Common myeloid progenitor, CD34-positive (primary cell): Measurements from ENCODE around the gene CBX1. TPM values are rescaled to one million over a fixed set of nuclear protein-coding genes. Genes with fewer than 3 reads are reported as not detected.

ENCODE experiments used
- CTCF ChIA-PET: fragments of 350-600 bp; sonication (Branson Sonifier 250); formaldehyde crosslinking; loops from one replicate; lab custom pipeline; 2021; ENCODE audit warnings: antibody characterized with exemption; lab: Charles Lee
- POLR2A ChIA-PET: fragments of 350-600 bp; sonication (Branson Sonifier 250); formaldehyde crosslinking; loops from one replicate; lab custom pipeline; 2021; ENCODE audit warnings: antibody characterized with exemption; lab: Charles Lee
- DNase-seq, 3 donors: peaks; one replicate each; pipeline versions ENCODE4 v3.0.0 to v3.0.0-alpha.2; 2013
- H3K27ac ChIP-seq, 2 experiments: 1 replicate in 1 of 2; 2 replicates in 1 of 2; pipeline ENCODE4 v1.7.0; 2013; ENCODE audit warnings: inconsistent platforms in 2 of 2, low read length in 2 of 2, mild to moderate bottlenecking in 2 of 2, low read depth in 1 of 2, moderate library complexity in 1 of 2; ENCODE audit not compliant: severe bottlenecking in 2 of 2, insufficient read depth in 1 of 2, poor library complexity in 1 of 2
- H3K27me3 ChIP-seq, 5 experiments: replicated peaks in 2 of 5; 1 replicate in 3 of 5; 2 replicates in 2 of 5; pipeline versions ENCODE4 v1.6.1 to v1.7.0; 2013; ENCODE audit warnings: low read length in 4 of 5, mild to moderate bottlenecking in 2 of 5, moderate library complexity in 2 of 5, inconsistent platforms in 1 of 5; ENCODE audit not compliant: insufficient read depth in 5 of 5, control insufficient read depth in 4 of 5
- H3K36me3 ChIP-seq, 4 experiments: 1 replicate in 2 of 4; 2 replicates in 2 of 4; pipeline versions ENCODE4 v1.6.1 to v1.7.0; 2013; ENCODE audit warnings: low read length in 3 of 4, control low read depth in 1 of 4, mild to moderate bottlenecking in 1 of 4; ENCODE audit not compliant: control insufficient read depth in 4 of 4, insufficient read depth in 4 of 4
- H3K4me1 ChIP-seq, 4 experiments: 1 replicate in 3 of 4; 2 replicates in 1 of 4; pipeline versions ENCODE4 v1.6.1 to v1.7.1; 2013; ENCODE audit warnings: low read length in 3 of 4, mild to moderate bottlenecking in 3 of 4, control low read depth in 1 of 4, inconsistent platforms in 1 of 4, moderate library complexity in 1 of 4; ENCODE audit not compliant: control insufficient read depth in 4 of 4, insufficient read depth in 4 of 4; ENCODE audit errors: control extremely low read depth in 1 of 4
- H3K4me3 ChIP-seq, 7 experiments: 1 replicate in 4 of 7; 2 replicates in 3 of 7; pipeline versions ENCODE4 v1.5.1 to v1.7.0; 2013; ENCODE audit warnings: mild to moderate bottlenecking in 7 of 7, low read length in 6 of 7, moderate library complexity in 6 of 7, inconsistent platforms in 2 of 7, low read depth in 2 of 7, control low read depth in 1 of 7; ENCODE audit not compliant: insufficient read depth in 4 of 7, control insufficient read depth in 1 of 7; ENCODE audit errors: extremely low read depth in 1 of 7
- H3K9me3 ChIP-seq, 5 experiments: 1 replicate in 4 of 5; 2 replicates in 1 of 5; pipeline versions ENCODE4 v1.6.1 to v1.7.1; 2013; ENCODE audit warnings: low read length in 4 of 5, mild to moderate bottlenecking in 2 of 5, inconsistent platforms in 1 of 5, low read depth in 1 of 5, moderate library complexity in 1 of 5; ENCODE audit not compliant: control insufficient read depth in 4 of 5, insufficient read depth in 2 of 5; ENCODE audit errors: control extremely low read depth in 1 of 5
- WGBS: methylation state at CpG from one replicate; pipeline ENCODE4 v1.1.5; 2013; ENCODE audit not compliant: insufficient coverage; 5-methylcytosine and 5-hydroxymethylcytosine counted together
- polyA plus RNA-seq: library from polyadenylated mRNA; unstranded; fragments of 120-200 nt; gene quantifications from one replicate; pipeline ENCODE4 v1.2.1, GENCODE V29; 2013

The CBX1 gene
- polyA plus RNA-seq: 48.8 TPM

DNA sequence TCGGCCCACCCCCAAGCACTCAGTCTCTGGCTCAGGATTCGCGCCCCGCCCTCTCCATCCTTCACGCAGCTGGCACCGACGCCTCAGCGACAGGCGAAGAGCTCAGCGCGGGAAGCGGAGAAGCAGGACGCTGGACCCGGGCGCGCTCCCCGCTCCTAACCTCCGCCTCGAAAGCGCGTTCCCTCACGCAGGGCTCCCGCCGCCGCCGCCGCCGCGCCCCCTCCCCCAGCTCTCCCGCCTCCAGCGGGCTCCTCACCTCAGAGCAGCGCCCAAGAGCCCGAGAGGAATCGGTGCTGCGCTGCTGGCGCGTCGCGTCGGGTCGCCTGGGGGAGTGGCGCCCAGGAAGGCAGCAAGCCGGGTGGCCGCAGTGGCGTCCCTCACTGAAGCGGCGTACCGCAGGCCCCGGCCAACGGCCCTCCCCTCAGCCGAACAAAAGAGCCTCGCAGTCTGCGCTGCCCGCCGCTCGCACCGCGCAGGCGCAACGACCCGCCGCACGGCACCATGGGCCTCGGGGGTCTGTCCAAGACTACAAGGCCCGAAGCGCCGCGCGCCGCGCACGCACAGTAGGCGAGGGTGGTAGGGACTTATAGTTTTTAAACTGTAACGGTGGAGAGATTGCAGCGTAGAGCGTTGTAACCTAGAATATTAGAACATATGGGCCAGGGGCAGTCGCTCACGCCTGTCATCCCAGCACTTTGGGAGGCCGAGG is at the start of gene CBX1:
CBX1 (minus strand) TSS at position 467 of the 709 bp plus-strand sequence. CDS start 24,474 bp downstream, outside the sequence.
- peaks cover 10 to 29% (median 24%) of the 10 kb centered on the region in 4 experiments for H3K4me1 ChIP-seq
- H3K9me3 ChIP-seq: no peaks in the 10 kb centered on the region
- H3K4me3 ChIP-seq: peak within 1 kb of the TSS; percentile 46 to 86 (median 78)
- peak; percentile 87 to 93 (median 93) for DNase-seq
- peak within 1 kb of the TSS in 1 of 2 experiments; percentile 43 for H3K27ac ChIP-seq
- CTCF ChIA-PET: interaction anchor here (1.0 to 1.1 kb wide), 2 partner anchors 18 to 21 kb away, joined by 3 to 4 read pairs; no protein-coding TSS in a partner anchor
- POLR2A ChIA-PET: no interaction called here
- H3K36me3 ChIP-seq: peaks cover 0 to 2% (median 0%) of the 10 kb centered on the region in 4 experiments
- H3K27me3 ChIP-seq: no peaks in the 10 kb centered on the region
- WGBS: 0% methylated on average over 63 of the region's 79 CpGs

DNA sequence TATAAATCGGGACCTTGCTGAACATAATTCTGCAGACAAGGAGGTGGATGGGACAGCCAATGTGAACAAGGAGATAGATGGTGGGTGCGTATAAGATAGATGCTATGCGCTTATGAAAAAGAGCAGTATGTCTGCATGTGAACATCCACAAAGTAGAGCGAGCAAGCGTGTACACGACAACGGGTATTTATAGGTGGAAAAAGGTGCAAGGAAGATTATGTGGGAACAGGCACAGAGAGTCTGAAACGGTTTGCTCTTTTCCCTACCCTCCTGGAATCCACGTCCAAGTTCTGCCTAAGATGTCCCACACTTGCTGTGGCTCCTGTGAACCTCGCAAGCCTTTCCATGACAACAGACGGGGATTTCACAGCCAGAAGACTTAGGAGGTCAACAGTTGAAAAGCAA is 49.3 kb upstream of the CBX1 start:
- ChIA-PET POLR2A (no interaction called here), CTCF (no interaction called here)
- peaks cover 7 to 29% (median 9%) of the 10 kb centered on the region in 4 experiments for H3K4me1 ChIP-seq
- no peaks in the 10 kb centered on the region for H3K9me3 ChIP-seq
- H3K36me3 ChIP-seq: peaks cover 0 to 2% (median 0%) of the 10 kb centered on the region in 4 experiments
- H3K27ac ChIP-seq: no peak overlapping the region
- H3K27me3 ChIP-seq: no peaks in the 10 kb centered on the region
- WGBS: 88% methylated on average over 5 of the region's 11 CpGs
- DNase-seq: no peak
- H3K4me3 ChIP-seq: no peak overlapping the region

DNA sequence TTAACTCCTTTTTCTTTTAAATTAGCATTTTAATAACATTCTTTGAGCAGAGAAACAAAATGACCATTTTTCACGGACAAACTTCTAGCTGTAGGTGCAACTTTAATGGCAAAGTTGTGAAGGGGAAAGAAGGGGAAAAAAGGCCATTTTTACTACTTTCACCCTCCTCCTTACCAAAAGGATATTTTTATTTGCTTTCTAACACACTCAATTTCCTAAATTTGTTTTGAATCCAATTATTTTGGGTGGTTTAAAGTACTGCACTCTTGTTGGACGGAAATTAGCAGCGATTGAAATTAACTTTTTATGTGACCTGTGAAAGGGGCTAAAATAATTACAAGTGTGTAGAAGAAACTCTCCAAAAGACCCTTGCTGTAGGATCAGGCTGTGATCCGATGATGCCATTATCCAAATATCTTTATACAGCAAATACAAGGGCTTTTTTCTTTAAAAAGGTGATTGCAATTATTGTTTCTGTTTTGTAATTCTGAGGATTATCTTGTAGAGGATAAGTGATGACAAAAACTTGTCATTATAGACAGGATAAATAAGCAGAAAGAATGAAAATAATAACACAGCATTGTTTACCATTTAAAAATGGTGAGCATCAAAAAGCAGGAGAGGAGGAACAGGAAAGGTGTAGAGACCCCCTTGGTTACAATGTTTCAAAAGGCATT is 48.6 kb upstream of the CBX1 start:
- DNase-seq: no peak
- ChIA-PET POLR2A (no interaction called here), CTCF (interaction anchor here (0.8 kb wide), 1 partner anchor 123 kb away, joined by 3 read pairs; no protein-coding TSS in a partner anchor)
- H3K27me3 ChIP-seq: no peaks in the 10 kb centered on the region
- no peak overlapping the region for H3K27ac ChIP-seq
- no peaks in the 10 kb centered on the region for H3K9me3 ChIP-seq
- H3K36me3 ChIP-seq: peaks cover 0 to 2% (median 0%) of the 10 kb centered on the region in 4 experiments
- no CpG with 5 or more reads among the region's 4 CpGs for WGBS
- H3K4me3 ChIP-seq: no peak overlapping the region
- H3K4me1 ChIP-seq: peaks cover 7 to 28% (median 8%) of the 10 kb centered on the region in 4 experiments

DNA sequence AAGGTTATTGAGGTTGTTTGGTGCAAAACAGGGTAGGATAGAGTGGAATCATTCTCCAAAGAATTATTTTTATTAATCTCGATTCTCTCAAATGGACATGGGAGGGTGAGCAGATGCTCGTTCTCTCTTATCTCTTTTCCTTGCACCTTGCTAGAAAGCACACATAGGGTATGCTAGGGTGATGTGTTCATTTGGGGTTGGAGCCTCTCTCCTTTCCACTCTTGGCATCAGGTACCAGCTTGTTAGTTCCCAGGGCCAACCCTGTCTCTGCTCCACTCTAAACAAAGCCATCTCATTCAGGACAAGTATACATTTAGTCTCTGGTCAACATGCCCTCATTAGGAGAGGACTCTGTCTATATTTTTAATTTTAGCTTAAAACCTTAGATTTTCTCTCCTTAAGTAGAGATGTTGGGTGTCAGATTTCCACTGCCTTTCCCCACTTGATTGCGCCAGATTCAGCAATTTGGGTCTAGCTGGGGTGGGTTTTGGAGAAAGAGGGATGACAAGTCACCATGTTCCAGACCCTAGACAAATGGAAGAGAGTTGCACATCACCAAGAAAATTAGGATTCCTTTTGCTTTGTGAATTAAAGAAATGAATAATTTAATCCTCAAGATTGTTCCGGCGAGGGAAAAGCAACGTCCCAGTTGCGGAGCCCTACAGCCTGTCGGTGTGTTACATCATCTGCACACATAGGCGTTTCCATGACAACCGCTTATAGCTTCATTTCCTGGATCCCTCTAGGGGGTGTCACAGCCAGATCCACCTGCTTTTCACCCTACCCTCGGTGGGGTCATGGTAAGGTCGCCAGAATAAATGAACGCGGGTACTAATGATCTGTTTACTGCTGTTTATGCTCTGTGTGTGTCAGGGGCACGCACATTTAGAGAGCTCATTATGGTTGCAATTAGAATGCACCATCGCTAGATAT is 47.8 kb upstream of the CBX1 start:
- ChIA-PET POLR2A (interaction anchor here (1.0 kb wide), 1 partner anchor 431 kb away, joined by 3 read pairs; no protein-coding TSS in a partner anchor), CTCF (interaction anchor here (0.8 to 1.8 kb wide), 5 partner anchors 14 to 122 kb away, joined by 3 to 4 read pairs (median 3); no protein-coding TSS in a partner anchor)
- Histone ChIP-seq H3K4me3 (no peak overlapping the region), H3K27ac (no peak overlapping the region), H3K9me3 (no peaks in the 10 kb centered on the region), H3K27me3 (no peaks in the 10 kb centered on the region), H3K4me1 (peaks cover 7 to 25% (median 8%) of the 10 kb centered on the region in 4 experiments), H3K36me3 (peaks cover 0 to 2% (median 0%) of the 10 kb centered on the region in 4 experiments)
- WGBS: 97% methylated on average over 11 of the region's 16 CpGs
- peak in 2 of 3 donors; percentile 17 to 18 for DNase-seq

DNA sequence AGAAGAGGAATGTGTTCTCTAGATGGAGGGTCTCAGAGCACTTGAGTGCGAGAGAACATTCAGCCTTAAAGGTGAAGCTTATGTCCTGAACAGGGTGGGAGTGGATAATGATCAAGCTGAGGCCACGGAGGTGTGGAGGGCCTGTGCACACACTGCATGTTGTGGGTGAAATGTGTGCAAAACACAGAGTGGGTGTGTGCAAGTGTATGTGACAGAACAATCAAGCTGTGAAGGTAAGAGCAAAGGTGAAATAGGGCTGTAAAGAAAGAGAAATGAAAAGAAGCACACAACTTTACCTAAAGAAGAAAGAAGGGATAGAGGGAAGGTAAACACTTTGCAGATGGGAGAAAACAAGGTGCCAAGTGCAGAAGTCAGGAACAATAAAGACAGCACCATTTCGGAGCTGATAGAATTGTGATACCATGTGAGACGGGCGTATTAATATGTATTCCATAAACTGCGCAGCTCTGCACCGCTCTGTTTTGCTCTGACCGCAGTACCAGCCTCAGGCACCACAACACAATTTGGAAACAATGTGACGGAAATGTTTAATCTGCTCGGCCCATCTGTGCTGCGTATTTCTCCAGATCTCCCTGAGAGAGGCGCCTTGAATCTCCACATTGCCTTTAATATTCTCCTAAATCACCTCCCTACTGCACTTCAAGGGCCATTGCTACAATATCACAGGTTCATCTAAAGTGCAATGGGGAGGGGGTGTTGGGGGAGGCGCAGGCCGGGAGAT is 46.9 kb upstream of the CBX1 start:
- ChIA-PET POLR2A (interaction anchor here (1.0 kb wide), 1 partner anchor 432 kb away, joined by 3 read pairs; no protein-coding TSS in a partner anchor), CTCF (interaction anchor here (1.0 to 1.8 kb wide), 4 partner anchors 13 to 74 kb away, joined by 3 to 4 read pairs (median 3); no protein-coding TSS in a partner anchor)
- 69% methylated on average over 8 of the region's 14 CpGs for WGBS
- peaks cover 0 to 2% (median 0%) of the 10 kb centered on the region in 4 experiments for H3K36me3 ChIP-seq
- no peaks in the 10 kb centered on the region for H3K27me3 ChIP-seq
- peaks cover under 1 to 17% (median 2%) of the 10 kb centered on the region in 4 experiments for H3K4me1 ChIP-seq
- no peaks in the 10 kb centered on the region for H3K9me3 ChIP-seq
- peak overlapping the region in 2 of 7 experiments; percentile 20 to 45 for H3K4me3 ChIP-seq
- DNase-seq: peak; percentile 53 to 81 (median 79)
- H3K27ac ChIP-seq: no peak overlapping the region
